Naive thymus-derived CD8-positive, alpha-beta T cell (primary cell): ENCODE data around the gene LMO7. TPM values are rescaled to one million over a fixed set of nuclear protein-coding genes. Genes with fewer than 3 reads are reported as not detected.
"Not testable (repeated sequence)": the region's sequence is repeated elsewhere in the genome, so short reads cannot be mapped to it uniquely, and the experiment has no call there.

Source experiments
- ATAC-seq, 2 donors: fragments of 150-1000 bp; cut with Tn5 transposase in 1 of 2; sonication (Bioruptor Pico), chemical (Tn5 transposase) in 1 of 2; 1 replicate in 1 of 2; 2 replicates in 1 of 2; pipeline ENCODE4 v1.10.0; 2021; ENCODE audit warnings: mild to moderate bottlenecking in 2 of 2, moderate library complexity in 2 of 2
- POLR2A ChIA-PET: fragments of 350-600 bp; sonication (Branson Sonifier 250); formaldehyde crosslinking; loops from one replicate; lab custom pipeline; 2021; ENCODE audit warnings: antibody characterized with exemption; lab: Charles Lee
- DNase-seq, 10 donors: peaks; one replicate each; pipeline versions ENCODE4 v3.0.0 to v3.0.0-alpha.2; 2020 to 2022
- H3K27ac Mint-ChIP-seq, 10 donors: one replicate each; pipeline ENCODE4 v1.8.0; 2020 to 2022; ENCODE audit warnings: mild to moderate bottlenecking in 10 of 10, mixed read lengths in 10 of 10, moderate library complexity in 4 of 10, inconsistent platforms in 1 of 10
- H3K27me3 Mint-ChIP-seq, 5 donors: one replicate each; pipeline ENCODE4 v1.8.0; 2021 to 2022; ENCODE audit warnings: mixed read lengths in 5 of 5
- H3K36me3 Mint-ChIP-seq, 3 donors: one replicate each; pipeline ENCODE4 v1.8.0; 2020 to 2022; ENCODE audit warnings: mixed read lengths in 3 of 3, mild to moderate bottlenecking in 2 of 3, inconsistent platforms in 1 of 3
- H3K4me1 Mint-ChIP-seq, 4 donors: one replicate each; pipeline ENCODE4 v1.8.0; 2021 to 2022; ENCODE audit warnings: mixed read lengths in 4 of 4
- H3K4me3 Mint-ChIP-seq, 10 donors: one replicate each; pipeline ENCODE4 v1.8.0; 2020 to 2022; ENCODE audit warnings: mild to moderate bottlenecking in 10 of 10, mixed read lengths in 10 of 10, moderate library complexity in 6 of 10, inconsistent platforms in 1 of 10
- H3K9me3 Mint-ChIP-seq, 9 donors: one replicate each; pipeline ENCODE4 v1.8.0; 2020 to 2022; ENCODE audit warnings: mixed read lengths in 9 of 9, mild to moderate bottlenecking in 3 of 9, inconsistent platforms in 1 of 9, moderate library complexity in 1 of 9
- polyA plus RNA-seq, 3 donors: library from polyadenylated mRNA; unstranded; fragments of 300-500 nt; fragmentation: Illumina TruSeq; gene quantifications; one replicate each; pipeline ENCODE4 v1.2.3, GENCODE V29; 2021
- total RNA-seq, 8 experiments: library from RNA in 2 of 8; stranded (reverse) in 2 of 8; gene quantifications; one replicate each; pipeline ENCODE4 v1.2.3 and lab custom pipeline; 2021 to 2026

Gene LMO7
- total and polyA plus RNA-seq, 5 experiments from 2014 or later = 23.0 to 66.1 (median 35.8) TPM

DNA sequence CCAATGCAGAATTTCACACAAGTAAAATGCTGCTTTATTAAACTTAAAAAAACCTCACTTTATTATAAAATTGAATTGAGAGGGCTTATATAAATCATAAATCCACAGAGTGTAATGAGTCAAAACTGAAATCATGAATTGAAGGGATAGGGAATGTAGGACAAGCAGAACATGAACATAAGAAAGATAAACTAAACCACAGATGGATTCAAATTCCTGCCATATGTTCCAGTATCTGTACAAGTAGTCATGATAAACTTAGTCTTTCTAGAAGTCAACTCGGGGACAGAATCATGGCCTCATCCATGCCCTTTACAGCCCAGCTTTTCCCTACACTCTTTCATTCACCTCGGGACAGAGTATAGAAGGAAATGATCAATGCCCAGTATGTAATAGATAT, 16.6 kb downstream of the LMO7 start:
- no peaks in the 10 kb centered on the region for H3K4me1 Mint-ChIP-seq
- H3K27me3 Mint-ChIP-seq = no peaks in the 10 kb centered on the region
- ATAC-seq = no peak
- peaks cover 0 to 5% (median 2%) of the 10 kb centered on the region in 3 donors for H3K36me3 Mint-ChIP-seq
- POLR2A ChIA-PET = no interaction called here
- no peak for DNase-seq
- no peak overlapping the region for H3K4me3 Mint-ChIP-seq
- no peak overlapping the region for H3K27ac Mint-ChIP-seq
- H3K9me3 Mint-ChIP-seq = no peaks in the 10 kb centered on the region

DNA sequence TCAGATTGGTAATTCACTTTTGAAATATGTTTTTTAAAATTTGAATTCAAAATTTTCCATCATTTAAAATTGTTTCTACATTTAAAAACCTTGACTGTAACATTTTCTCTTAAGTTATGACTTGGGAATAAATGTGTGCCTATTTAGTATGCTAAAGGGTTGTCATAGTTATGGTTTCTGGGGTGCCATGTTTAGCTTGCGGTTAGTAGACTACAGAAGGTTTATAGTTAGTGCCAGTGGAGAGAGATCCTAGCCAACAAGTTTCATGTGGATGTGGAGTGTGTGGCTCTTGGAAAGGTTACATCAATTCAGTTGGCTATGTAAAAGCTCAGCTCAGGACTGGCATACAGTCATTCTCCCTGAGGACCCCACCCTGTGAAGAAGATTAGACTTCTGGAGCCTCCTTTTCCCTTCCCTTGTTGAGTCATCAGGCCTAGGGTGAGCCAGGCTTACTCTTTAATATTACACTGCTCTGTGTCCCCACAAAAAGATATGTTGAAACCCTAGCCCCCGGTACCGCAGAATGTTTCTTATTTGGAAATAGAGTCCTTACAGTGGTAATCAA, 20.4 kb downstream of the LMO7 start:
- peaks cover 0 to 3% (median 0%) of the 10 kb centered on the region in 4 donors for H3K4me1 Mint-ChIP-seq
- H3K27me3 Mint-ChIP-seq = no peaks in the 10 kb centered on the region
- H3K27ac Mint-ChIP-seq = no peak overlapping the region
- H3K4me3 Mint-ChIP-seq = no peak overlapping the region
- DNase-seq = no peak
- ATAC-seq = no peak
- POLR2A ChIA-PET = no interaction called here
- peaks cover 0 to 10% (median 0%) of the 10 kb centered on the region in 3 donors for H3K36me3 Mint-ChIP-seq
- peaks cover 0 to 1% (median 0%) of the 10 kb centered on the region in 9 donors for H3K9me3 Mint-ChIP-seq

DNA sequence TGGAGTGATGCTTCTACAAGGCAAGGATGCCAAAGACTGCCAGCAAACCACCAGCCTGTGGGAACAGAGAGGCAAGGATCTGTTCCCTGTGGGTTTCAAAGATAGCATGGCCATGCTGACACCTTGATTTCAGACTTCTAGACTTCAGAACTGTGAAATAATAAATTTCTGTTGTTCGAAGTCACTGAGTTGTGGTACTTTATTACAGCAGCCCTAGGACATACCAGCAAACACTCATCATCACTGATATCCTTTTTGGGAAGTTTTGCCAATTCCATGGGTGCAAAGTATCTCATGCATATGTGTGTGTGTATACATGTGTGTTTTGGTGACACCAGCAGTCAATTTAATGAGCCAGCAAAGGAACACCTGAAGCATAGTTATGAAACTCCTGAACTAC, 21.0 kb downstream of the LMO7 start:
- Mint-ChIP-seq H3K27me3 (no peaks in the 10 kb centered on the region), H3K36me3 (peaks cover 0 to 10% (median 0%) of the 10 kb centered on the region in 3 donors), H3K4me3 (no peak overlapping the region), H3K9me3 (peaks cover 0 to 1% (median 0%) of the 10 kb centered on the region in 9 donors), H3K4me1 (peaks cover 0 to 3% (median 0%) of the 10 kb centered on the region in 4 donors), H3K27ac (no peak overlapping the region)
- POLR2A ChIA-PET = no interaction called here
- DNase-seq = no peak
- no peak for ATAC-seq

DNA sequence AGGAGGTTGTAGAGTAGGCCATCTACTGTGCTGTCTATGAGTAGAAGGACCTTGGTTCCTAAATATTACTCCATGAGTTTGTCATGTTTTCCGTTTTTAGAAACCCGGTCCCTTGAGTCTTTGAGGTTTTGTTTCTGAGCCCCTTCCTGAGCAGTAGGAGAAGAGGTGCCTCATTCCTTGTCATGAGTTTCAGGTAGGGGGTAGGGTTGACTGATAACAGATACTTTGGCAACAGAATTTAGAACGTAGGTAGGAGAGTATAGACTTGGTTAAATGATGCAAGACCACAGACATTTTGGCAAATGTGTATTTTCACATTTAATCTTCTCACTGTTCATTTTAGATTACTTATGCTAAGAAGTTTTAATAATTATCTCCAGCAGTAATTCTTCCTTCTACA, 24.6 kb downstream of the LMO7 start:
- DNase-seq = no peak
- H3K27ac Mint-ChIP-seq = no peak overlapping the region
- no peak overlapping the region for H3K4me3 Mint-ChIP-seq
- ATAC-seq = no peak
- no peaks in the 10 kb centered on the region for H3K27me3 Mint-ChIP-seq
- peaks cover 0 to 3% (median 0%) of the 10 kb centered on the region in 4 donors for H3K4me1 Mint-ChIP-seq
- POLR2A ChIA-PET = no interaction called here
- peaks cover 0 to 14% (median 7%) of the 10 kb centered on the region in 3 donors for H3K36me3 Mint-ChIP-seq
- peaks cover 0 to 4% (median 0%) of the 10 kb centered on the region in 9 donors for H3K9me3 Mint-ChIP-seq

DNA sequence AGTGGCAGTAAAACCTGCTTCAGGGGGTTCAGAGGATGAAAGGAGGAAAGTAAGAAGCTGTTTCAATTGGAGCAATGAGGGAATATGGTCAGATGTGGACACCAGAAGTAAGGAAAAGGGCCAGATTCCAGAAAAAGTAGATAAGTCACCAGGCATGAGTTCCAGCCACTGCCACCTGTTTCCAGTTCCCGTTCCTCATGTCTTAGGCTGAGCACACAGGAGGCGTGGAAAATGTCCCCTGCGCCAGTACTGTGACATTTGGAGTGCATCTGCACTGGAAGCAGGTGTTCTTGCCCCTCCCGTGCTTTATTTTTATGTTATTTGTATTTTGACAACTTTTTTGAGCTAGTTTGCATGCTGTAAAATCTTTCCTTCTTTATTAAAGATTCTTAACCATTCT, 25.3 kb downstream of the LMO7 start:
- DNase-seq (no peak), ATAC-seq (no peak)
- Mint-ChIP-seq H3K36me3 (peaks cover 0 to 14% (median 7%) of the 10 kb centered on the region in 3 donors), H3K27ac (no peak overlapping the region), H3K4me1 (peaks cover 0 to 3% (median 0%) of the 10 kb centered on the region in 4 donors), H3K27me3 (no peaks in the 10 kb centered on the region), H3K9me3 (peaks cover 0 to 4% (median 0%) of the 10 kb centered on the region in 9 donors), H3K4me3 (no peak overlapping the region)
- POLR2A ChIA-PET = no interaction called here

DNA sequence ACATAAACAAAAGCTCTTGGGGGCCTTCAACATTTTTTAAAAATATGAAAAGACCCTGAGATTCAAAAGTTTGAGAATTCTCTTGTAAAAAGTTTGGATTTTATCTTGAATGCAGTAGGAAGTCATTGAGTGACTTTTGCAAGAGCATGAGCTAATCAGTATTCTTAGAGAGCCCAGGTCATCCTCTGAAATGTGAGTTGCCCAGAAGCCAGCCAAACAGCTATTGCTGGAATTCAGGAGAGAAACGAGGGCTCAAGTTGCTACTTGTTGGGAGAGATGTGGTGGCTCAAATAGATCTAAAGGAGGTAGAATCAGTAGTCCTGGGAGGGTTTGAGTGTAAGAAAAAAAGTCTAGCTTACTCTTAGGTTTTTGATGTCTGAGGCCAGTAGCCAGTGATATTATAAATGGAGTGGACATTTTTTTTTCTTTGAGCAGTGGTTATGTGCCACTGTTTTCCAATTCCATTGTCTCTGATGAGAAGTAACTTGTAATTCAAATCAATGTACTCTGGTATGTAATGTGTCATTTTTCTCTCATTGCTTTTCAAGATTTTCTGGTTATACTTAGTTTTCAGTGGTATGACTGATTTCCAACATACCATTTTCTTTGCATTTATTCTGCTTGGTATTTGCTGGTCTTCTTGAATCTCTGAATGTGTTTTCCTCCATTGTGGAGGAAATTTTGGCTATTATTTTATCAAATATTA, 30.7 kb downstream of the LMO7 start:
- POLR2A ChIA-PET = interaction anchor here (0.6 kb wide), 1 partner anchor 39 kb away, joined by 3 read pairs; no protein-coding TSS in a partner anchor
- ATAC-seq (no peak), DNase-seq (no peak)
- H3K27me3 Mint-ChIP-seq = no peaks in the 10 kb centered on the region
- H3K27ac Mint-ChIP-seq = no peak overlapping the region
- peaks cover 0 to 4% (median 0%) of the 10 kb centered on the region in 9 donors for H3K9me3 Mint-ChIP-seq
- H3K4me3 Mint-ChIP-seq = no peak overlapping the region
- H3K4me1 Mint-ChIP-seq = peaks cover 0 to 2% (median 0%) of the 10 kb centered on the region in 4 donors
- peaks cover 5 to 7% (median 7%) of the 10 kb centered on the region in 3 donors for H3K36me3 Mint-ChIP-seq

DNA sequence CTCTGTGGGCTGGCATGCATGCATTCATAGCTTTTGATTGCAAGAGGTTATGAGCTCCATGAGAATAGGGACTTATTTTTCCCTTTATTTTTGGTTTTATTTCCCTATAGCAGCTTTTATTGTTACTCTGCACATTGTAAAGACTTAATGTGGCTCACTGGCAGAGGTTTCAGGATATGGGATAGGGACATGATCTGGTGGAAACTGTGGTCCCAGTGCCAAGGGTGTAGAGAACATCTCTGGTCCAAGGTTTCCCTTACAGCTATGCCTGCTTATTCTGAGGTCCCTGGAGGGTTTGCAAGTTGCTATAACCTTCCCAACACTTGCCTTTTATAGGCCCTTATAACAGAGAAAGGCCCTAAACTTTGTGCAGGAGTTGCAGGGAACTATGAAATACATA, 33.6 kb downstream of the LMO7 start:
- Mint-ChIP-seq H3K4me1 (peaks cover 0 to 2% (median 0%) of the 10 kb centered on the region in 4 donors), H3K27me3 (no peaks in the 10 kb centered on the region), H3K27ac (no peak overlapping the region), H3K4me3 (no peak overlapping the region), H3K36me3 (peaks cover 0 to 9% (median 1%) of the 10 kb centered on the region in 3 donors), H3K9me3 (no peaks in the 10 kb centered on the region)
- POLR2A ChIA-PET = no interaction called here
- ATAC-seq = no peak
- DNase-seq = no peak

DNA sequence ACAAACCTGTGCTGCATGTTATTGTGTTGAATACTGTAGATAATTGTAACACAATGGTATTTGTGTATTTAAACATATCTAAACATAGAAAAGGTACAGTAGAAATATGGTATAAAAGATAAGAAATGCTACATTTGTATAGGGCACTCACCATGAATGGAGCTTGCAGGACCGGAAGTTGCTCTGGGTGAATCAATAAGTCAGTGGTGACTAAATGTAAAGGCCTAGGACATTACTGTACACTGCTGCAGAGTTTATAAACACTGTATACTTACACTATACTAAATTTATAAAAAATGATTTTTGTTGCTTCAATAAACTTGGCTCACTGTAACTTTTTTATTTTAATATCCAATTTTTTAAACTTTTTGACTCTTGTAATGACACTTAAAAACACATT, 34.4 kb downstream of the LMO7 start:
- H3K4me1 Mint-ChIP-seq = peaks cover 0 to 2% (median 0%) of the 10 kb centered on the region in 4 donors
- H3K4me3 Mint-ChIP-seq = no peak overlapping the region
- H3K27me3 Mint-ChIP-seq = no peaks in the 10 kb centered on the region
- DNase-seq (no peak), ATAC-seq (no peak)
- peaks cover 0 to 9% (median 0%) of the 10 kb centered on the region in 3 donors for H3K36me3 Mint-ChIP-seq
- no peak overlapping the region for H3K27ac Mint-ChIP-seq
- no peaks in the 10 kb centered on the region for H3K9me3 Mint-ChIP-seq
- POLR2A ChIA-PET = no interaction called here

DNA sequence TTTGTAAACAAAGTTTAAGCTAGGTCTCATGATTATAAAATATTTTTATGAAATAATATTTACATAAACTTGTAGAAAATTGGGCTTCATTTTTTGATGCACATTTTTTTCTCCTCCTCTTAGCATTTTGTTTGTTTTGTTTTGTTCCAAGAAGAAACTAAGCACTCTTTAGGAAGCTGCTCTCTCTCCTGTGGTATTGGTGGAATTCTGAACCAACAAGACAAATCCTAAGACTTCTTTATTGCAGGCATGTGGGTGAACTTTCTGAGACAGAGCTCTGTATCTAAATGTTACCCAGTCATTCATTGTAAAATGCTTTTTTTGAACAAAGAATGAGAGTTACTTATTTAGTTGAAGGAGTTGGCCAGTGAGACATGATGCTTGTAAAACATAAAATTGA, 39.3 kb downstream of the LMO7 start:
- H3K36me3 Mint-ChIP-seq = peaks cover 0 to 16% (median 10%) of the 10 kb centered on the region in 3 donors
- no peak for ATAC-seq
- DNase-seq = no peak
- peaks cover 0 to 3% (median 0%) of the 10 kb centered on the region in 9 donors for H3K9me3 Mint-ChIP-seq
- H3K27me3 Mint-ChIP-seq = no peaks in the 10 kb centered on the region
- H3K27ac Mint-ChIP-seq = no peak overlapping the region
- POLR2A ChIA-PET = no interaction called here
- no peaks in the 10 kb centered on the region for H3K4me1 Mint-ChIP-seq
- H3K4me3 Mint-ChIP-seq = no peak overlapping the region

DNA sequence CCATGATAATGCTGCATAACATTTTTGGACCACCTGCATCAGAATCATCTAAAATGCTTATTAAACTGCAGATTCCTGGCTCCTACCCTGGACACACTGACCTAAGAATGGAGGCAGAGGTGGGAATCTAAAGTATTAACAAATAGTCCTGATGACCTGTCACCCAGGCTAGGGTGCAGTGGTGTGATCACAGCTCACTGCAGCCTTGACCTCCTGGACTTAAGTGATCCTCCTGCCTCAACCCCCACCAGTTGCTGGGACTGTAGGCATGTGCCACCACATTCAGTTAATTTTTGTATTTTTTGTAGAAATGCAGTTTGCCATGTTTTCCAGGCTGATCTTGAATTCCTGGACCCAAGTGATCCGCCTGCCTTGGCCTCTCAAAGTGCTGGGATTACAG, 43.3 kb downstream of the LMO7 start:
- no peak overlapping the region for H3K27ac Mint-ChIP-seq
- H3K36me3 Mint-ChIP-seq = peaks cover 0 to 15% (median 9%) of the 10 kb centered on the region in 3 donors
- no peaks in the 10 kb centered on the region for H3K27me3 Mint-ChIP-seq
- POLR2A ChIA-PET = no interaction called here
- no peaks in the 10 kb centered on the region for H3K4me1 Mint-ChIP-seq
- H3K9me3 Mint-ChIP-seq = peaks cover 0 to 3% (median 0%) of the 10 kb centered on the region in 9 donors
- ATAC-seq = no peak
- DNase-seq = no peak
- no peak overlapping the region for H3K4me3 Mint-ChIP-seq

DNA sequence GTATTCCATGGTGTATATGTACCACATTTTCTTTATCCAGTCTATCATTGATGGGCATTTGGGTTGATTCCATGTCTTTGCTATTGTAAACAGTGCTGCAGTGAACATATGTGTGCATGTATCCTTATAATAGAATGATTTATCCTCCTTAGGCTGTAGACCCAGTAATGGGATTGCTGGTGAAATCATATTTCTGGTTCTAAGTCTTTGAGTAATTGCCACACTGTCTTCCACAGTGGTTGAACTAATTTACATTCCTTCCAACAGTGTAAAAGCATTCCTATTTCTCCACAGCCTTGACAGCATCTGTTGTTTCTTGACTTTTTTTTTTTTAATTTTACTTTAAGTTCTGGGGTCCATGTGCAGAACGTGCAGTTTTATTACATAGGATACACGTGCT, 44.1 kb downstream of the LMO7 start:
- not testable (repeated sequence) for H3K4me1 Mint-ChIP-seq

DNA sequence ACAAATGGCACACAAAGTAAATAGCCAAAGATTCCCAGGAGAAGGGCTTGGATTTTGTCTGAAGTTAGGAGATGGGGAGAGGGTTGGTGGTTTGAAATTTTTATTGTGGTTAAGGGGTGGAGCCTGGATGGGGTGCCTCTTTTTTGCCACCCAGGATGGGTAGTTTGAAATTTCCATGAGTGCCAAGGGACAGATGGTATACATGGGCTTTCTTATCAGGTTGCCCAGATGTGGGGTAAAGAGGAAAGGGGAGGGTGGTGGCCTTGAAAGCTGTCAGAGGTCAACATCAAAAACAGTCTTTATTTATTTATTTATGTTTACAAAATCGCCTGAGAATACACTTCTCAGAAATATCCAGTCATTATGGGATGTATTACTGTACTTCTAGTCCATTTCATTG, 46.2 kb downstream of the LMO7 start:
- no peaks in the 10 kb centered on the region for H3K27me3 Mint-ChIP-seq
- H3K36me3 Mint-ChIP-seq = peaks cover 5 to 15% (median 9%) of the 10 kb centered on the region in 3 donors
- H3K4me3 Mint-ChIP-seq = no peak overlapping the region
- peaks cover 0 to 3% (median 0%) of the 10 kb centered on the region in 9 donors for H3K9me3 Mint-ChIP-seq
- POLR2A ChIA-PET = no interaction called here
- no peak overlapping the region for H3K27ac Mint-ChIP-seq
- ATAC-seq (no peak), DNase-seq (no peak)
- H3K4me1 Mint-ChIP-seq = peaks cover 0 to 2% (median 0%) of the 10 kb centered on the region in 4 donors

More for the DNA sequence above, 44.1 kb downstream of the LMO7 start:
- H3K4me3 Mint-ChIP-seq, DNase-seq, H3K27me3 Mint-ChIP-seq, H3K27ac Mint-ChIP-seq, H3K9me3 Mint-ChIP-seq, POLR2A ChIA-PET, ATAC-seq: not testable (repeated sequence)
- H3K36me3 Mint-ChIP-seq = peaks cover under 1 to 15% (median 9%) of the 10 kb centered on the region in 3 donors

DNA sequence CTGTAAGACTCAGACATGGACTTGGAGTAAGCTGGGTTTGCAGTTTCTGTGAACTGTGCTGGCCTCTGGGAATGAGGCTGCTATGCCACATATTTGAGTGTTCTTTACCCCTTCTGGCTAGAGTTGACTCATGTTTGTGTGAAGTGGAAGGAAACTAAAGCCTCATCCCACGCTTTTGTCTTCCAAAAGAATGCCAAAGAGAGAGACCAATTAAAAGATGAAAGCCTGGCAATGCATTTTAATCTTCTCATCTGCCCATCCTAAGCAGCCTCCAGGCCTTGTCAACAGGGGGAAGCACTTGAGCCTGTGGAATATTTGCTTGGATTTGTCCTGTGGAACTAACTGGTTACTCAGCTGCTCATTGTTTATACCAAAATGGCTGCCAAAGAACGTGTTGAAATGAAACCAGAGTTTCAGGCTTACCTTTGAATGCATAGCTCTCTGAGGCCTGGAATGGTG, 49.1 kb downstream of the LMO7 start:
- Mint-ChIP-seq H3K4me3 (no peak overlapping the region), H3K4me1 (peaks cover 0 to 2% (median 0%) of the 10 kb centered on the region in 4 donors), H3K27ac (no peak overlapping the region), H3K9me3 (peaks cover 0 to 2% (median 0%) of the 10 kb centered on the region in 9 donors), H3K27me3 (no peaks in the 10 kb centered on the region), H3K36me3 (peaks cover 0 to 5% (median 5%) of the 10 kb centered on the region in 3 donors)
- ATAC-seq (no peak), DNase-seq (no peak)
- POLR2A ChIA-PET = no interaction called here
